Lower leg skin (tissue), 3 donors: ENCODE results near the gene BRAP.

Experiments
- CTCF ChIP-seq, 3 donors: fragments of 450-650 bp; IDR thresholded peaks; one replicate each; pipeline ENCODE4 v1.5.1; 2016; ENCODE audit warnings: antibody characterized with exemption in 3 of 3, mild to moderate bottlenecking in 3 of 3, moderate library complexity in 2 of 3
- POLR2A ChIP-seq, 2 donors: fragments of 450-650 bp; IDR thresholded peaks; one replicate each; pipeline ENCODE4 v1.6.1; 2016 to 2017; ENCODE audit warnings: antibody characterized with exemption in 2 of 2, mild to moderate bottlenecking in 1 of 2, moderate library complexity in 1 of 2

- TF ChIP-seq CTCF (IDR thresholded peaks at IDR 0.05), result no peak
- no peak for TF ChIP-seq POLR2A (IDR thresholded peaks at IDR 0.05)
These were observed 59.5 kb downstream of the BRAP start for GRCh38 chr12:111626230-111626629.
